ENCODE data around the gene RAP1GAP2. TPM values are rescaled to one million over a fixed set of nuclear protein-coding genes. Genes with fewer than 3 reads are reported as not detected.
A peak's percentile ranks its signal among the peaks of the same experiment; 100 is the strongest.

Gene RAP1GAP2
- total RNA-seq, 1 donor from 2014 or later, result 3.8 TPM

GRCh38 chr17:2847381-2848333 lies 51.4 kb downstream of the RAP1GAP2 start:
- H3K27me3 Mint-ChIP-seq (ENCODE audit: insufficient read depth, low read depth), result peaks cover 22% of the 10 kb centered on the region
- H3K36me3 Mint-ChIP-seq, result no peaks in the 10 kb centered on the region
- H3K9me3 Mint-ChIP-seq, result no peaks in the 10 kb centered on the region
- Histone ChIP-seq H3K4me1 (peaks cover 9% of the 10 kb centered on the region), H3K9ac (no peak overlapping the region), H3K27me3 (peaks cover 30% of the 10 kb centered on the region), H3K4me3 (no peak overlapping the region), H3K4me2 (no peak overlapping the region), H3K27ac (no peak overlapping the region), H3K36me3 (no peaks in the 10 kb centered on the region), H3K79me2 (ENCODE audit: low read depth) (no peaks in the 10 kb centered on the region), H3K9me3 (ENCODE audit: low read depth) (no peaks in the 10 kb centered on the region), H2AFZ (replicated peaks) (no peak overlapping the region), H4K20me1 (ENCODE audit: low read depth) (no peaks in the 10 kb centered on the region), H3F3A (ENCODE audit: low read depth) (peaks cover 24% of the 10 kb centered on the region)
- DNase-seq (ENCODE audit: low spot score), result no peak
- no peak overlapping the region for H3K27ac Mint-ChIP-seq
- TF ChIP-seq EZH2phosphoT487 (IDR thresholded peaks at IDR 0.05) (no peak), EZH2 (IDR thresholded peaks at IDR 0.05) (no peak)
- TF ChIP-seq, protein P1, sequence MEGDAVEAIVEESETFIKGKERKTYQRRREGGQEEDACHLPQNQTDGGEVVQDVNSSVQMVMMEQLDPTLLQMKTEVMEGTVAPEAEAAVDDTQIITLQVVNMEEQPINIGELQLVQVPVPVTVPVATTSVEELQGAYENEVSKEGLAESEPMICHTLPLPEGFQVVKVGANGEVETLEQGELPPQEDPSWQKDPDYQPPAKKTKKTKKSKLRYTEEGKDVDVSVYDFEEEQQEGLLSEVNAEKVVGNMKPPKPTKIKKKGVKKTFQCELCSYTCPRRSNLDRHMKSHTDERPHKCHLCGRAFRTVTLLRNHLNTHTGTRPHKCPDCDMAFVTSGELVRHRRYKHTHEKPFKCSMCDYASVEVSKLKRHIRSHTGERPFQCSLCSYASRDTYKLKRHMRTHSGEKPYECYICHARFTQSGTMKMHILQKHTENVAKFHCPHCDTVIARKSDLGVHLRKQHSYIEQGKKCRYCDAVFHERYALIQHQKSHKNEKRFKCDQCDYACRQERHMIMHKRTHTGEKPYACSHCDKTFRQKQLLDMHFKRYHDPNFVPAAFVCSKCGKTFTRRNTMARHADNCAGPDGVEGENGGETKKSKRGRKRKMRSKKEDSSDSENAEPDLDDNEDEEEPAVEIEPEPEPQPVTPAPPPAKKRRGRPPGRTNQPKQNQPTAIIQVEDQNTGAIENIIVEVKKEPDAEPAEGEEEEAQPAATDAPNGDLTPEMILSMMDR (IDR thresholded peaks at IDR 0.05), result no peak
- H3K4me3 Mint-ChIP-seq, result no peak overlapping the region
- H3K4me1 Mint-ChIP-seq, result peaks cover 15% of the 10 kb centered on the region

DNA sequence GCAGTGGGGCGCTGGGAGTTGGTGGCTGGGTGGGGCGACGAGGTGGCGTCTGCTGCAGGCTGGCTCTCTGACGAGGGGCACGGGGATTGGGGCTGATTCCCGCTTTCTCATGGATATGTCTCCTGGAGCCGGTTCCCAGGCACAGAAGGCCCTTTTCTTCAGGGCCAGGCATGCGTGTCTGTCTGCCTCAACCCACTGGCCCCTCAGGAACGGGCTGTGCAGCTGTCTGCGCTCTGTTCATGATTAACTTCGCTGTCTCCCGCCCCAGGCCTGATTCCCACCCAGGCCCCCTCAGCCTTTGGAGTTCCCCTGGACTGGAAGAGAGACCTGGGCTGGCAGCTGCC lies 53.1 kb downstream of the RAP1GAP2 start:
- Mint-ChIP-seq H3K9me3 (no peaks in the 10 kb centered on the region), H3K4me3 (no peak overlapping the region), H3K27me3 (ENCODE audit: insufficient read depth, low read depth) (peaks cover 22% of the 10 kb centered on the region), H3K4me1 (peaks cover 12% of the 10 kb centered on the region), H3K27ac (no peak overlapping the region), H3K36me3 (no peaks in the 10 kb centered on the region)
- Histone ChIP-seq H3F3A (ENCODE audit: low read depth) (peaks cover 28% of the 10 kb centered on the region), H3K27ac (no peak overlapping the region), H2AFZ (replicated peaks) (no peak overlapping the region), H4K20me1 (ENCODE audit: low read depth) (no peaks in the 10 kb centered on the region), H3K4me2 (no peak overlapping the region), H3K9me3 (ENCODE audit: low read depth) (no peaks in the 10 kb centered on the region), H3K79me2 (ENCODE audit: low read depth) (no peaks in the 10 kb centered on the region), H3K27me3 (peaks cover 47% of the 10 kb centered on the region), H3K4me1 (peaks cover 11% of the 10 kb centered on the region), H3K9ac (no peak overlapping the region), H3K4me3 (no peak overlapping the region), H3K36me3 (no peaks in the 10 kb centered on the region)
- TF ChIP-seq EZH2 (IDR thresholded peaks at IDR 0.05) (no peak), EZH2phosphoT487 (IDR thresholded peaks at IDR 0.05) (no peak)
- TF ChIP-seq, protein P1 (IDR thresholded peaks at IDR 0.05), result no peak
- DNase-seq (ENCODE audit: low spot score), result peak; percentile 29

DNA sequence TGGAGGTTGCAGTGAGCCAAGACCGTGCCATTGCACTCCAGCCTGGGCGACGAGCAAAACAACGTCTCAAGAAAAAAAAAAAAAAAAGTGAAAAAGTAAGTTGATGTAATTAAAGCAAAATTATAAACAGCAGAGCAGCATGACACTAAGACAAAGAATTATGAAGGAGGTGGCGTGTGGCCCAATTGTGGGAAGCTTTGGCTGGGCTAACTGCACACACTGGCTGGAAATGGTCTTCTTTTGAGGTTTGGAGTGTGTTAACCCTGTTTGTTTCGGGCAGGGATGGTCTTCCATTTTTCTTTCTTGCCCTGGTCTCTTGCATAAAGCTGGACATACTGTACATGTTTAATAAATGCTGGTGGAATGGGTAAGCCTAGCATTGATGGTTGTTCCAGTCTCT lies 54.8 kb downstream of the RAP1GAP2 start:
- Histone ChIP-seq H3K36me3 (no peaks in the 10 kb centered on the region), H3K9ac (no peak overlapping the region), H4K20me1 (ENCODE audit: low read depth) (peaks cover 15% of the 10 kb centered on the region), H3K27ac (no peak overlapping the region), H3K4me3 (no peak overlapping the region), H3K4me2 (no peak overlapping the region), H2AFZ (replicated peaks) (no peak overlapping the region), H3K79me2 (ENCODE audit: low read depth) (no peaks in the 10 kb centered on the region), H3K27me3 (peaks cover 64% of the 10 kb centered on the region), H3K9me3 (ENCODE audit: low read depth) (no peaks in the 10 kb centered on the region), H3K4me1 (peaks cover 12% of the 10 kb centered on the region), H3F3A (ENCODE audit: low read depth) (peaks cover 28% of the 10 kb centered on the region)
- Mint-ChIP-seq H3K27ac (no peak overlapping the region), H3K4me1 (peaks cover 18% of the 10 kb centered on the region), H3K27me3 (ENCODE audit: insufficient read depth, low read depth) (peaks cover 30% of the 10 kb centered on the region), H3K36me3 (no peaks in the 10 kb centered on the region), H3K4me3 (peak overlapping the region; percentile 20), H3K9me3 (no peaks in the 10 kb centered on the region)
- no peak for DNase-seq (ENCODE audit: low spot score)
- TF ChIP-seq EZH2phosphoT487 (IDR thresholded peaks at IDR 0.05) (no peak), EZH2 (IDR thresholded peaks at IDR 0.05) (no peak)
- TF ChIP-seq, protein P1 (IDR thresholded peaks at IDR 0.05), result no peak

Measured in neural progenitor cell (in vitro differentiated cells).